Measurements from ENCODE around the gene INPP4B.

GRCh38 chr4:142703694-142704309 lies 142.3 kb downstream of the INPP4B start:
- TF ChIP-seq CTCF (conservative IDR thresholded peaks at IDR 0.05 in 1 of 2, IDR thresholded peaks at IDR 0.05 in 1 of 2; ENCODE audit: low read depth in 1 of 2, low read length in 2 of 2) (no peak), EZH2 (IDR thresholded peaks at IDR 0.05; ENCODE audit: low read length, missing control alignments) (no peak)

Data from fibroblast of lung (primary cell).